H9 (cell line): Measurements from ENCODE around the gene PHTF1. TPM values are rescaled to one million over a fixed set of nuclear protein-coding genes. Genes with fewer than 3 reads are reported as not detected.
A peak's percentile ranks its signal among the peaks of the same experiment; 100 is the strongest.

ENCODE experiments used
- DNase-seq: peaks from one replicate; pipeline ENCODE4 v3.0.0-alpha.2; 2017
- H2AFZ ChIP-seq: one replicate; pipeline ENCODE4 v1.6.1; 2013; ENCODE audit warnings: mild to moderate bottlenecking, low read length, control low read depth, moderate library complexity
- H2AK5ac ChIP-seq: 2 replicates; pipeline ENCODE4 v1.6.1; 2013; ENCODE audit warnings: low read length, control low read depth, mixed read lengths; ENCODE audit not compliant: insufficient read length
- H2BK120ac ChIP-seq: one replicate; pipeline ENCODE4 v1.6.1; 2013; ENCODE audit warnings: low read depth, mild to moderate bottlenecking, low read length, control low read depth, inconsistent platforms; ENCODE audit not compliant: poor library complexity, severe bottlenecking
- H2BK12ac ChIP-seq: 2 replicates; pipeline ENCODE4 v1.6.1; 2013; ENCODE audit warnings: low read length, control low read depth, mixed read lengths, low read depth; ENCODE audit not compliant: insufficient read length
- H2BK15ac ChIP-seq: 2 replicates; pipeline ENCODE4 v1.6.1; 2013; ENCODE audit warnings: low read depth, low read length, control low read depth
- H2BK20ac ChIP-seq: one replicate; pipeline ENCODE4 v1.6.1; 2013; ENCODE audit warnings: low read depth, mild to moderate bottlenecking, low read length, control low read depth, inconsistent platforms; ENCODE audit not compliant: poor library complexity, severe bottlenecking
- H2BK5ac ChIP-seq: 2 replicates; pipeline ENCODE4 v1.6.1; 2013; ENCODE audit warnings: low read length, control low read depth, mixed read lengths; ENCODE audit not compliant: insufficient read length
- H3K14ac ChIP-seq: 2 replicates; pipeline ENCODE4 v1.6.1; 2013; ENCODE audit warnings: low read length, control low read depth; ENCODE audit not compliant: insufficient read depth
- H3K18ac ChIP-seq: 2 replicates; pipeline ENCODE4 v1.6.1; 2013; ENCODE audit warnings: low read depth, mild to moderate bottlenecking, mixed read lengths, low read length, control low read depth; ENCODE audit not compliant: insufficient read length
- H3K23ac ChIP-seq: 2 replicates; pipeline ENCODE4 v1.6.1; 2013; ENCODE audit warnings: low read length, control low read depth, mixed read lengths, low read depth; ENCODE audit not compliant: insufficient read length
- H3K23me2 ChIP-seq: 2 replicates; pipeline ENCODE4 v1.6.1; 2013; ENCODE audit warnings: low read depth, mild to moderate bottlenecking, mixed read lengths, low read length, control low read depth; ENCODE audit not compliant: insufficient read length, poor library complexity, severe bottlenecking
- H3K27ac ChIP-seq: 2 replicates; pipeline ENCODE4 v1.5.1; 2013; ENCODE audit warnings: low read length, control low read depth, mixed read lengths, low read depth; ENCODE audit not compliant: insufficient read length
- H3K27me3 ChIP-seq: 2 replicates; pipeline ENCODE4 v1.6.1; 2013; ENCODE audit warnings: low read length, control low read depth, inconsistent platforms; ENCODE audit not compliant: insufficient read depth
- H3K4ac ChIP-seq: 2 replicates; pipeline ENCODE4 v1.6.1; 2013; ENCODE audit warnings: low read depth, mild to moderate bottlenecking, control low read depth, inconsistent platforms, low read length, moderate library complexity
- H3K4me1 ChIP-seq: 2 replicates; pipeline ENCODE4 v1.6.1; 2013; ENCODE audit warnings: low read length, control low read depth, inconsistent platforms; ENCODE audit not compliant: insufficient read depth
- H3K4me2 ChIP-seq: 2 replicates; pipeline ENCODE4 v1.6.1; 2013; ENCODE audit warnings: low read length, control low read depth, mixed read lengths; ENCODE audit not compliant: insufficient read length, insufficient read depth
- H3K56ac ChIP-seq: 2 replicates; pipeline ENCODE4 v1.6.1; 2013; ENCODE audit warnings: low read depth, mild to moderate bottlenecking, mixed read lengths, low read length, control low read depth; ENCODE audit not compliant: insufficient read length
- H3K79me1 ChIP-seq: 2 replicates; pipeline ENCODE4 v1.6.1; 2013; ENCODE audit warnings: low read depth, mild to moderate bottlenecking, moderate library complexity, low read length, control low read depth, inconsistent platforms; ENCODE audit not compliant: insufficient read depth, poor library complexity, severe bottlenecking
- H3K79me2 ChIP-seq: 2 replicates; pipeline ENCODE4 v1.6.1; 2013; ENCODE audit warnings: low read length, control low read depth, inconsistent platforms; ENCODE audit not compliant: insufficient read depth
- H3K9ac ChIP-seq: 2 replicates; pipeline ENCODE4 v1.6.1; 2013; ENCODE audit warnings: low read length, control low read depth, mixed read lengths; ENCODE audit not compliant: insufficient read length; ENCODE audit errors: extremely low read depth
- H3K9me3 ChIP-seq: one replicate; pipeline ENCODE4 v1.6.1; 2013; ENCODE audit warnings: low read depth, low read length, inconsistent platforms; ENCODE audit not compliant: control insufficient read depth
- H3T11ph ChIP-seq: one replicate; pipeline ENCODE4 v1.6.1; 2013; ENCODE audit warnings: mild to moderate bottlenecking, low read length, control low read depth, inconsistent platforms
- H4K20me1 ChIP-seq: one replicate; pipeline ENCODE4 v1.6.1; 2013; ENCODE audit not compliant: control insufficient read depth, insufficient read length, insufficient read depth
- H4K5ac ChIP-seq: 2 replicates; pipeline ENCODE4 v1.6.1; 2013; ENCODE audit warnings: low read depth, mild to moderate bottlenecking, mixed read lengths, low read length, control low read depth; ENCODE audit not compliant: insufficient read length
- H4K8ac ChIP-seq: replicated peaks from 2 replicates; pipeline ENCODE4 v1.6.1; 2013; ENCODE audit warnings: low read length, control low read depth, mixed read lengths, low read depth; ENCODE audit not compliant: insufficient read length
- H4K91ac ChIP-seq: 2 replicates; pipeline ENCODE4 v1.6.1; 2013; ENCODE audit warnings: low read depth, mild to moderate bottlenecking, moderate library complexity, mixed read lengths, low read length, control low read depth; ENCODE audit not compliant: insufficient read length
- H3K27ac Mint-ChIP-seq, 3 experiments: 2 replicates in 2 of 3; 3 replicates in 1 of 3; pipeline ENCODE4 v1.8.0; 2020 to 2021; ENCODE audit warnings: mixed read lengths in 3 of 3, mild to moderate bottlenecking in 1 of 3, moderate library complexity in 1 of 3
- H3K27me3 Mint-ChIP-seq: 2 replicates; pipeline ENCODE4 v1.8.0; 2021; ENCODE audit warnings: low read depth, mild to moderate bottlenecking, moderate library complexity, mixed read lengths
- H3K36me3 Mint-ChIP-seq, 3 experiments: 2 replicates in 2 of 3; 3 replicates in 1 of 3; pipeline ENCODE4 v1.8.0; 2020 to 2021; ENCODE audit warnings: low read depth in 3 of 3, mixed read lengths in 3 of 3; ENCODE audit not compliant: insufficient read depth in 1 of 3
- H3K4me1 Mint-ChIP-seq, 2 experiments: 2 replicates each; pipeline ENCODE4 v1.8.0; 2020; ENCODE audit warnings: mixed read lengths in 2 of 2
- H3K4me3 Mint-ChIP-seq, 2 experiments: 2 replicates in 1 of 2; 3 replicates in 1 of 2; pipeline ENCODE4 v1.8.0; 2020 to 2021; ENCODE audit warnings: mild to moderate bottlenecking in 2 of 2, mixed read lengths in 2 of 2, moderate library complexity in 1 of 2
- H3K9me3 Mint-ChIP-seq, 2 experiments: 2 replicates in 1 of 2; 3 replicates in 1 of 2; pipeline ENCODE4 v1.8.0; 2020; ENCODE audit warnings: mild to moderate bottlenecking in 2 of 2, mixed read lengths in 2 of 2, moderate library complexity in 1 of 2
- WGBS: extraction: QIAGEN DNeasy Blood & Tissue Kit; methylation state at CpG from one replicate; pipeline ENCODE4 v1.1.7; 2013; ENCODE audit warnings: missing lambda C conversion rate, low lambda C conversion rate, mixed read lengths; ENCODE audit not compliant: insufficient read length; ENCODE audit errors: extremely low coverage; 5-methylcytosine and 5-hydroxymethylcytosine counted together
- total RNA-seq: library from RNA; stranded (reverse); gene quantifications from 2 replicates; pipeline ENCODE4 v1.2.1, GENCODE V29; 2021
- TF ChIP-seq, protein P1 (sequence below): fragments of 200-600 bp; sonication (generic); conservative IDR thresholded peaks from 3 replicates; pipeline ENCODE4 v1.8.0; 2021; ENCODE audit warnings: antibody characterized with exemption, mild to moderate bottlenecking

PHTF1 gene
- total RNA-seq, 1 experiment from 2014 or later, result 28.4 TPM

DNA sequence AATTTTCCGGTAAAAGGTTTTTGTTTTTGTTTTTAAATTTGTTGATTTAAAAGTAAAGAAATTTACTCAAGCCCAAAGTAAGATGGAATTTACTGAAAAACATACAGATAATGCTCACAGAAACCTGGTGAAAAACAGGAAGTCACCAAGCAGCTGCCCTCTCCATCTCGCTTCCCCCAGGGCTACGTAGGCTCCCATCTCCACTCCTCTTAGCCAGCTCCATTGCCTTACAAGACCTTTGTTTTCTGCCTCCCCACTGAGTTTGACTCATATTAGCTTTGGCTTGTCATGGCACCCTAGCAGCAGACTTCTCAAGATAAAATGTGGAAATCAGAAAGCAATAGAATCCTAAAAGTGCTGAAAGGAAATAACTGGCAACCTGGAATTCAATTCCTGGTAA is 57.9 kb downstream of the PHTF1 start:
- Histone ChIP-seq H2AFZ (no peak overlapping the region), H3K4ac (no peak overlapping the region), H3K79me2 (no peaks in the 10 kb centered on the region), H3T11ph (no peak overlapping the region), H3K14ac (no peak overlapping the region), H3K27me3 (no peaks in the 10 kb centered on the region), H3K27ac (no peak overlapping the region), H4K5ac (no peak overlapping the region), H4K91ac (no peak overlapping the region), H3K4me1 (no peaks in the 10 kb centered on the region), H2BK5ac (no peak overlapping the region), H2BK15ac (no peak overlapping the region), H3K23ac (no peak overlapping the region), H3K9me3 (no peaks in the 10 kb centered on the region), H2AK5ac (no peak overlapping the region), H3K79me1 (no peaks in the 10 kb centered on the region), H2BK12ac (no peak overlapping the region), H4K8ac (no peak overlapping the region), H2BK20ac (no peak overlapping the region), H3K18ac (no peak overlapping the region), H3K9ac (no peak overlapping the region), H3K56ac (no peak overlapping the region), H3K23me2 (no peaks in the 10 kb centered on the region), H3K4me2 (no peak overlapping the region), H4K20me1 (no peaks in the 10 kb centered on the region), H2BK120ac (no peak overlapping the region)
- H3K27me3 Mint-ChIP-seq, result no peaks in the 10 kb centered on the region
- H3K27ac Mint-ChIP-seq, result peak overlapping the region in 2 of 3 experiments; percentile 47 to 89; a peak in 3 of 7 replicates
- 0 out of 5 replicates have a peak overlapping the region, but pooled peaks of 1 of the 2 experiments have one; percentile 5 for H3K4me3 Mint-ChIP-seq
- H3K9me3 Mint-ChIP-seq, result 0 out of 5 replicates have a peak, but pooled peaks cover 0 to 3% of the 10 kb centered on the region in 2 experiments
- H3K4me1 Mint-ChIP-seq, result peaks cover 9 to 10% of the 10 kb centered on the region in 2 experiments
- no CpG with 5 or more reads among the region's 3 CpGs for WGBS
- TF ChIP-seq, protein P1, sequence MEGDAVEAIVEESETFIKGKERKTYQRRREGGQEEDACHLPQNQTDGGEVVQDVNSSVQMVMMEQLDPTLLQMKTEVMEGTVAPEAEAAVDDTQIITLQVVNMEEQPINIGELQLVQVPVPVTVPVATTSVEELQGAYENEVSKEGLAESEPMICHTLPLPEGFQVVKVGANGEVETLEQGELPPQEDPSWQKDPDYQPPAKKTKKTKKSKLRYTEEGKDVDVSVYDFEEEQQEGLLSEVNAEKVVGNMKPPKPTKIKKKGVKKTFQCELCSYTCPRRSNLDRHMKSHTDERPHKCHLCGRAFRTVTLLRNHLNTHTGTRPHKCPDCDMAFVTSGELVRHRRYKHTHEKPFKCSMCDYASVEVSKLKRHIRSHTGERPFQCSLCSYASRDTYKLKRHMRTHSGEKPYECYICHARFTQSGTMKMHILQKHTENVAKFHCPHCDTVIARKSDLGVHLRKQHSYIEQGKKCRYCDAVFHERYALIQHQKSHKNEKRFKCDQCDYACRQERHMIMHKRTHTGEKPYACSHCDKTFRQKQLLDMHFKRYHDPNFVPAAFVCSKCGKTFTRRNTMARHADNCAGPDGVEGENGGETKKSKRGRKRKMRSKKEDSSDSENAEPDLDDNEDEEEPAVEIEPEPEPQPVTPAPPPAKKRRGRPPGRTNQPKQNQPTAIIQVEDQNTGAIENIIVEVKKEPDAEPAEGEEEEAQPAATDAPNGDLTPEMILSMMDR, result no peak
- DNase-seq, result peak; percentile 48
- H3K36me3 Mint-ChIP-seq, result peaks cover 15 to 40% (median 35%) of the 10 kb centered on the region in 3 experiments
